Measurements from ENCODE around the gene ZNF574.

DNA sequence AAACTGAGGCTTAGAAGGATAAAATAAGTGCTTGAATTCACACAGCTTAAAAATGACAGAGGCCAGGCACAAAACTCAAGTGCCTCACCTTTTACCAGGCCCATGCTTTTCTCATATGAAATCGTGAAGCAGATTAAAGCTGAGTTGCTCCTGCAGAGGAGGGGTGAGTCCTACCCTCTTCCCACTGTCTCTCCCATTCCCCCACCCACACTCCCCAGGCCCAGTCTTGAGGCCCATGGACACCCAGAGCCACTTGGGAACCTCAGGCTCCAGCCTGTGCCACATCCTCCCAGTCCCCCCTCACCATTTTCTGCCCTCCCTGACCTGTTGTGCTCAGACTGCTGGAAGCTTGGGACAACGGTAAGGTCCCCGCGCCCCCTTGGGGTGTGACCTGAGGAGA is 17.5 kb downstream of the ZNF574 start:
- TF ChIP-seq, protein P1, sequence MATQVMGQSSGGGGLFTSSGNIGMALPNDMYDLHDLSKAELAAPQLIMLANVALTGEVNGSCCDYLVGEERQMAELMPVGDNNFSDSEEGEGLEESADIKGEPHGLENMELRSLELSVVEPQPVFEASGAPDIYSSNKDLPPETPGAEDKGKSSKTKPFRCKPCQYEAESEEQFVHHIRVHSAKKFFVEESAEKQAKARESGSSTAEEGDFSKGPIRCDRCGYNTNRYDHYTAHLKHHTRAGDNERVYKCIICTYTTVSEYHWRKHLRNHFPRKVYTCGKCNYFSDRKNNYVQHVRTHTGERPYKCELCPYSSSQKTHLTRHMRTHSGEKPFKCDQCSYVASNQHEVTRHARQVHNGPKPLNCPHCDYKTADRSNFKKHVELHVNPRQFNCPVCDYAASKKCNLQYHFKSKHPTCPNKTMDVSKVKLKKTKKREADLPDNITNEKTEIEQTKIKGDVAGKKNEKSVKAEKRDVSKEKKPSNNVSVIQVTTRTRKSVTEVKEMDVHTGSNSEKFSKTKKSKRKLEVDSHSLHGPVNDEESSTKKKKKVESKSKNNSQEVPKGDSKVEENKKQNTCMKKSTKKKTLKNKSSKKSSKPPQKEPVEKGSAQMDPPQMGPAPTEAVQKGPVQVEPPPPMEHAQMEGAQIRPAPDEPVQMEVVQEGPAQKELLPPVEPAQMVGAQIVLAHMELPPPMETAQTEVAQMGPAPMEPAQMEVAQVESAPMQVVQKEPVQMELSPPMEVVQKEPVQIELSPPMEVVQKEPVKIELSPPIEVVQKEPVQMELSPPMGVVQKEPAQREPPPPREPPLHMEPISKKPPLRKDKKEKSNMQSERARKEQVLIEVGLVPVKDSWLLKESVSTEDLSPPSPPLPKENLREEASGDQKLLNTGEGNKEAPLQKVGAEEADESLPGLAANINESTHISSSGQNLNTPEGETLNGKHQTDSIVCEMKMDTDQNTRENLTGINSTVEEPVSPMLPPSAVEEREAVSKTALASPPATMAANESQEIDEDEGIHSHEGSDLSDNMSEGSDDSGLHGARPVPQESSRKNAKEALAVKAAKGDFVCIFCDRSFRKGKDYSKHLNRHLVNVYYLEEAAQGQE (IDR thresholded peaks at IDR 0.05; ENCODE audit: low read depth): no peak
- TF ChIP-seq TCF12 (IDR thresholded peaks at IDR 0.05; ENCODE audit: low read depth): no peak
- TF ChIP-seq TAF1 (IDR thresholded peaks at IDR 0.05; ENCODE audit: low read depth): no peak
- TF ChIP-seq, protein P2, sequence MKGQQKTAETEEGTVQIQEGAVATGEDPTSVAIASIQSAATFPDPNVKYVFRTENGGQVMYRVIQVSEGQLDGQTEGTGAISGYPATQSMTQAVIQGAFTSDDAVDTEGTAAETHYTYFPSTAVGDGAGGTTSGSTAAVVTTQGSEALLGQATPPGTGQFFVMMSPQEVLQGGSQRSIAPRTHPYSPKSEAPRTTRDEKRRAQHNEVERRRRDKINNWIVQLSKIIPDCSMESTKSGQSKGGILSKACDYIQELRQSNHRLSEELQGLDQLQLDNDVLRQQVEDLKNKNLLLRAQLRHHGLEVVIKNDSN (IDR thresholded peaks at IDR 0.05): no peak
- no peak for TF ChIP-seq NFIC (IDR thresholded peaks at IDR 0.05)
- TF ChIP-seq, protein P3, sequence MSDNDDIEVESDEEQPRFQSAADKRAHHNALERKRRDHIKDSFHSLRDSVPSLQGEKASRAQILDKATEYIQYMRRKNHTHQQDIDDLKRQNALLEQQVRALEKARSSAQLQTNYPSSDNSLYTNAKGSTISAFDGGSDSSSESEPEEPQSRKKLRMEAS (IDR thresholded peaks at IDR 0.05): no peak
- no peak for TF ChIP-seq YY1 (IDR thresholded peaks at IDR 0.05; ENCODE audit: low read depth)
- no peak for TF ChIP-seq EP300 (IDR thresholded peaks at IDR 0.05; ENCODE audit: borderline replicate concordance)
- no peak for TF ChIP-seq RAD21 (IDR thresholded peaks at IDR 0.05; ENCODE audit: low read depth)
- TF ChIP-seq CEBPB (IDR thresholded peaks at IDR 0.05): no peak
- TF ChIP-seq EGR1 (IDR thresholded peaks at IDR 0.05): no peak
